Measurements from ENCODE around the gene MYL11.

MYL11 gene

DNA sequence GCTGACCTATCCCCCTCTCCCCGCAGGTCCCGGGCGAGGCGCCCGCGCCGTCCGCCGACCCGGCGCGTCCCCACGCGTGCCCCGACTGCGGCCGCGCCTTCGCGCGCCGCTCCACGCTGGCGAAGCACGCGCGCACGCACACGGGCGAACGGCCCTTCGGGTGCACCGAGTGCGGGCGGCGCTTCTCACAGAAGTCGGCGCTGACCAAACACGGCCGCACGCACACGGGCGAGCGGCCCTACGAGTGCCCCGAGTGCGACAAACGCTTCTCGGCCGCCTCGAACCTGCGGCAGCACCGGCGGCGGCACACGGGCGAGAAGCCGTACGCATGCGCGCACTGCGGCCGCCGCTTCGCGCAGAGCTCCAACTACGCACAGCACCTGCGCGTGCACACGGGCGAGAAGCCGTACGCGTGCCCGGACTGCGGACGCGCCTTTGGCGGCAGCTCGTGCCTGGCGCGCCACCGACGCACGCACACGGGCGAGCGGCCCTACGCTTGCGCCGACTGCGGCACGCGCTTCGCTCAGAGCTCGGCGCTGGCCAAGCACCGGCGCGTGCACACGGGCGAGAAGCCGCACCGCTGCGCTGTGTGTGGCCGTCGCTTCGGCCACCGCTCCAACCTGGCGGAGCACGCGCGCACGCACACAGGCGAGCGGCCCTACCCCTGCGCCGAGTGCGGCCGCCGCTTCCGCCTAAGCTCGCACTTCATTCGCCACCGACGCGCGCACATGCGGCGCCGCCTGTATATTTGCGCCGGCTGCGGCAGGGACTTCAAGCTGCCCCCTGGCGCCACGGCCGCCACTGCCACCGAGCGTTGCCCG, 43.1 kb downstream of the MYL11 start:
- Histone ChIP-seq H2AFZ (ENCODE audit: low read length) (no peak overlapping the region), H3K79me2 (ENCODE audit: insufficient read depth, low read length) (no peaks in the 10 kb centered on the region)

DNA sequence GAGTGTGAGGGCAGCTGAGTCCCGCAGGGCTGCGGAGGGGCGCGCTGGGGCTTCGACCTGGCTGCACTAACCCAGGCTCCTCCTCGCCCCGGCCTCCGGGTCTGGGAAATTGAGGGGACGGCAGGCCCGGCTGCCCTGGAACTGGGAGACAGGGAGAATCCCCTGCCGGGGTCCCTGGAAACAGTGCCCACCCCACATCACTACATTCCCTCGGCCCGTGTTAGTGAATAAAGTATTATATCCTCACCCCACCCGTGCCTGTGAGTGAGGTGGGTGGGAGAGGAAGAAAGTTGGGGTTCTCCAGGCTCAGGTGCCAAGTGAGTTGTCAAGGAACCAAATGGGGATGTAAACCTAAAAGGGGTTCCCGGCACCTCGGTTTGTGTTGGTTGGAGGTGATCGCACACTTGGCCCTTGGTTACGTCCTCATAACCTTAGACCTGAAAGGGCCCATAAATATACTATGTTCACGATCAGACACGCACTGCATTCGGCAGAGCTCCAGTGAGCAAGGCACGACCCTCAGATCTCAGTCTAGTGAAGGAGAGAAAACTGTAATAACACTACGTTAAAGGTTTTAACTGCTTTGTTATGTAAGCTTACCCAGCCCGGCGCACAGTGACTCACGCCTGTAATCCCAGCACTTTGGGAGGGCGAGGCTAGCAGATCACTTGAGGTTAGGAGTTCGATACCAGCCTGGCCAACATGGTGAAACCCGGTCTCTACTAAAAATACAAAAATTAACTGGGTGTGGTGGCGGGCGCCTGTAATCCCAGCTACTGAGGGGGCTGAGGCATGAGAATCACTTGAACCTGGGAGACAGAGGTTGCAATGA, 44.0 kb downstream of the MYL11 start:
- H3K4me3 ChIP-seq (ENCODE audit: low read depth, low read length, poor library complexity, severe bottlenecking), result peak overlapping the region; percentile 54
- no peak overlapping the region for H2AFZ ChIP-seq (ENCODE audit: low read length)
- H3K36me3 ChIP-seq (ENCODE audit: insufficient read depth, low read length), result peaks cover 40% of the 10 kb centered on the region

More for the DNA sequence above, 43.1 kb downstream of the MYL11 start:
- H3K4me1 ChIP-seq (ENCODE audit: insufficient read depth, low read length, severe bottlenecking), result peaks cover 19% of the 10 kb centered on the region
- peak overlapping the region; percentile 70 for H3K9ac ChIP-seq (ENCODE audit: low read length)
- no peaks in the 10 kb centered on the region for H3K9me2 ChIP-seq (ENCODE audit: low read depth, low read length)
- H3F3A ChIP-seq (ENCODE audit: insufficient read depth, low read length), result no peaks in the 10 kb centered on the region
- peak overlapping the region; percentile 77 for H3K27ac ChIP-seq (ENCODE audit: low read depth, low read length, poor library complexity, severe bottlenecking)
- H3K4me3 ChIP-seq (ENCODE audit: low read depth, low read length, poor library complexity, severe bottlenecking), result peak overlapping the region; percentile 54
- H4K20me1 ChIP-seq (ENCODE audit: insufficient read depth, low read length), result no peaks in the 10 kb centered on the region
- no peaks in the 10 kb centered on the region for H3K9me3 ChIP-seq (ENCODE audit: low read length)
- H3K27me3 ChIP-seq (ENCODE audit: insufficient read depth, low read length), result no peaks in the 10 kb centered on the region
- peaks cover 41% of the 10 kb centered on the region for H3K36me3 ChIP-seq (ENCODE audit: insufficient read depth, low read length)
- peak overlapping the region; percentile 59 for H3K4me2 ChIP-seq (ENCODE audit: low read length)
- no peak for TF ChIP-seq EZH2 (IDR thresholded peaks at IDR 0.05; ENCODE audit: borderline replicate concordance, low read length)
- TF ChIP-seq, protein P1, sequence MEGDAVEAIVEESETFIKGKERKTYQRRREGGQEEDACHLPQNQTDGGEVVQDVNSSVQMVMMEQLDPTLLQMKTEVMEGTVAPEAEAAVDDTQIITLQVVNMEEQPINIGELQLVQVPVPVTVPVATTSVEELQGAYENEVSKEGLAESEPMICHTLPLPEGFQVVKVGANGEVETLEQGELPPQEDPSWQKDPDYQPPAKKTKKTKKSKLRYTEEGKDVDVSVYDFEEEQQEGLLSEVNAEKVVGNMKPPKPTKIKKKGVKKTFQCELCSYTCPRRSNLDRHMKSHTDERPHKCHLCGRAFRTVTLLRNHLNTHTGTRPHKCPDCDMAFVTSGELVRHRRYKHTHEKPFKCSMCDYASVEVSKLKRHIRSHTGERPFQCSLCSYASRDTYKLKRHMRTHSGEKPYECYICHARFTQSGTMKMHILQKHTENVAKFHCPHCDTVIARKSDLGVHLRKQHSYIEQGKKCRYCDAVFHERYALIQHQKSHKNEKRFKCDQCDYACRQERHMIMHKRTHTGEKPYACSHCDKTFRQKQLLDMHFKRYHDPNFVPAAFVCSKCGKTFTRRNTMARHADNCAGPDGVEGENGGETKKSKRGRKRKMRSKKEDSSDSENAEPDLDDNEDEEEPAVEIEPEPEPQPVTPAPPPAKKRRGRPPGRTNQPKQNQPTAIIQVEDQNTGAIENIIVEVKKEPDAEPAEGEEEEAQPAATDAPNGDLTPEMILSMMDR (IDR thresholded peaks at IDR 0.05; ENCODE audit: low read length), result peak; percentile 37; the same call in 1 of the 2 replicates

DNA sequence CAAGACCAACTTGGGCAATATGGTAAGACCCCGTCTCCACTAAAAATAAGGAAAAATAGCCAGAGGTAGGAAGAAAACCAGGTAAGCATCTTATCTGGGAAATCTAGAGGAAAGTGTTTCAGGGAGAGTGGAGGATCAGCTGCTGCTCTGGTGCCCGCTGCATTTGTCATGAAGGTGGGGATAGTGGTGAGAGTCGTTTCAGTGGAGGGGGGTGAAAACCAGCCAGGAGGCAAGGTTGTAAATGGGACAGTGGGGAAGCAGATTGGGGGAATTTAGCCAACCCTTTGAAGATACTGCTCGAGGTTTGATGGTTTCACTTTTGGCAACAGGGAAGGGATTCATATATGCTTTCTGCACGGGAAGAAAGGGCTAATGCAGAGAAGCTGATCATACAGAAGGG, 46.4 kb downstream of the MYL11 start:
- no peak overlapping the region for H3K27ac ChIP-seq (ENCODE audit: low read depth, low read length, poor library complexity, severe bottlenecking)
- H3F3A ChIP-seq (ENCODE audit: insufficient read depth, low read length), result no peaks in the 10 kb centered on the region
- no peaks in the 10 kb centered on the region for H3K9me2 ChIP-seq (ENCODE audit: low read depth, low read length)
- no peak overlapping the region for H2AFZ ChIP-seq (ENCODE audit: low read length)
- TF ChIP-seq, protein P1 (IDR thresholded peaks at IDR 0.05; ENCODE audit: low read length), result no peak
- no peak for TF ChIP-seq EZH2 (IDR thresholded peaks at IDR 0.05; ENCODE audit: borderline replicate concordance, low read length)
- no peaks in the 10 kb centered on the region for H3K9me3 ChIP-seq (ENCODE audit: low read length)
- no peaks in the 10 kb centered on the region for H4K20me1 ChIP-seq (ENCODE audit: insufficient read depth, low read length)
- H3K36me3 ChIP-seq (ENCODE audit: insufficient read depth, low read length), result peaks cover 51% of the 10 kb centered on the region
- H3K4me2 ChIP-seq (ENCODE audit: low read length), result no peak overlapping the region
- H3K27me3 ChIP-seq (ENCODE audit: insufficient read depth, low read length), result no peaks in the 10 kb centered on the region
- peaks cover 19% of the 10 kb centered on the region for H3K4me1 ChIP-seq (ENCODE audit: insufficient read depth, low read length, severe bottlenecking)
- H3K4me3 ChIP-seq (ENCODE audit: low read depth, low read length, poor library complexity, severe bottlenecking), result no peak overlapping the region
- H3K79me2 ChIP-seq (ENCODE audit: insufficient read depth, low read length), result no peaks in the 10 kb centered on the region
- no peak overlapping the region for H3K9ac ChIP-seq (ENCODE audit: low read length)

More for the DNA sequence above, 44.0 kb downstream of the MYL11 start:
- no peaks in the 10 kb centered on the region for H3K9me3 ChIP-seq (ENCODE audit: low read length)
- H3K9me2 ChIP-seq (ENCODE audit: low read depth, low read length), result no peaks in the 10 kb centered on the region
- no peaks in the 10 kb centered on the region for H3F3A ChIP-seq (ENCODE audit: insufficient read depth, low read length)
- H3K9ac ChIP-seq (ENCODE audit: low read length), result peak overlapping the region; percentile 64
- no peaks in the 10 kb centered on the region for H3K79me2 ChIP-seq (ENCODE audit: insufficient read depth, low read length)
- H3K4me1 ChIP-seq (ENCODE audit: insufficient read depth, low read length, severe bottlenecking), result peaks cover 19% of the 10 kb centered on the region
- H4K20me1 ChIP-seq (ENCODE audit: insufficient read depth, low read length), result no peaks in the 10 kb centered on the region
- TF ChIP-seq, protein P1 (IDR thresholded peaks at IDR 0.05; ENCODE audit: low read length), result no peak; the same call in 1 of the 2 replicates
- no peak for TF ChIP-seq EZH2 (IDR thresholded peaks at IDR 0.05; ENCODE audit: borderline replicate concordance, low read length)
- H3K4me2 ChIP-seq (ENCODE audit: low read length), result peak overlapping the region; percentile 59
- no peaks in the 10 kb centered on the region for H3K27me3 ChIP-seq (ENCODE audit: insufficient read depth, low read length)
- H3K27ac ChIP-seq (ENCODE audit: low read depth, low read length, poor library complexity, severe bottlenecking), result peak overlapping the region; percentile 77
